ENCODE measurements around the gene MAGI1.
"Not testable (repeated sequence)": the region's sequence is repeated elsewhere in the genome, so short reads cannot be mapped to it uniquely, and the experiment has no call there.

Gene MAGI1

DNA sequence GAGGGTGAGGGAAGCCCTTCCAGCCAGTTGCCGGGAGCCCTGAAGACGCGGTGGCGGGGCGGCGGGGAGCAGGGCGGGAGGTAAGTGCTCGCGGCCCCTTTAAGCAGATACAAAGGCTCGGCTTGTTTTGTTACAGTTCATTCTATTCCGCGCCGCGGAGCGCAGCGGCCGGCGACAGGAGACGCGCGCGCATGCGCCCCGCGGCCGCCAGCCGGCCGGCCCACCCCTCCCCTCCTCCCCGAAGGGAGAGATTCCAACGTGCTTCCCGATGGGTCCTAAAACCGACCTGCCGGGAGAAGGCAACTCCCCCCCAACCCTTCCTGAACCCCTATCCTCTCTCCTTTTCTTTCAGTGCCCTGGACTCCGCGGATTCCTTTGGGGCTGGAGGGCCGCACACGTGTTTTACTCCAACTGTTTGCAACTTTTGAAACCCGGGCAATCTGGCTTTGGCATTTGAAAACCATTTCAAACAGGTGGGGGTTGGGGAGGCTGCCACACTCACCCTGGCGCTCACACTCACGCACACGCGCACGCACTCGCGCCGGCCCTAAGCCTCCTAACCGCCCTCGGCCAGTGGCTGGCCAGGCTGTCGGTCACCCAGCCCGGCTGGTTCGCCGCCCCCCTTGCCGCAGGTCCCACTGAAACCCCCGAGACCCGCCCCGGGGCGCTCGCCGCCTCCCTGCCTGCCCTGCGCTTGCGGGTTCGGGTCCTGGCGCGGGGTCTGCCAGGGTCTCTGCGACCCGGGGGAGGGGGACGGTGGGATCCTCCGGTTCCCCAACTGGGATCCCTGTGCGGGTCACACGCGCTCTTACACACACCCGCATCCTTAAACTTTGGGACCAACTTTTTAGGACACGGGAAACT is at the start of gene MAGI1:
TSS of gene MAGI1 (minus strand) at position 193 of the 864 bp plus-strand sequence. CDS start 610 bp downstream, outside the sequence.
- peak; percentile 63 to 96 (median 87) for DNase-seq

DNA sequence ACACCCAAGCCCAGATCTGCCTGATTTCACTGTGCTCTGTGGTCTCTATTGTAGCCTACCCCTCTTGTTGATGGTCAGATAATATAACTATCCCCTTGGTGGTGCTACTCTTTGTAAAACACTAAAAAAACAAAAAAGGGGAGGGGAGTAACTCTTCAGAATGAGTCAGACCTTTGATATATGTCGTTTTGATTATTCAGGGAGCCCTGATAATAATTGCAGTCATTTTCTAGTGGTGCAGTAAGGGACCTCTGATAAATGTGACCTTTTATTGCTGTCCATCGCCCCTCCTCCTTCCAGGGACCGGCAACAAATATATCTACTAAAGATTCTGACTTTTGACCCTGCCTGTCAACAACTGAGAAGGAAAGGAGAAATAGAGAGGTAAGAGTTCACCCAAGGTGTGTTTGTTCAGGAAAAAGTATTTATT is 45.1 kb upstream of the MAGI1 start:
- DNase-seq = no peak

DNA sequence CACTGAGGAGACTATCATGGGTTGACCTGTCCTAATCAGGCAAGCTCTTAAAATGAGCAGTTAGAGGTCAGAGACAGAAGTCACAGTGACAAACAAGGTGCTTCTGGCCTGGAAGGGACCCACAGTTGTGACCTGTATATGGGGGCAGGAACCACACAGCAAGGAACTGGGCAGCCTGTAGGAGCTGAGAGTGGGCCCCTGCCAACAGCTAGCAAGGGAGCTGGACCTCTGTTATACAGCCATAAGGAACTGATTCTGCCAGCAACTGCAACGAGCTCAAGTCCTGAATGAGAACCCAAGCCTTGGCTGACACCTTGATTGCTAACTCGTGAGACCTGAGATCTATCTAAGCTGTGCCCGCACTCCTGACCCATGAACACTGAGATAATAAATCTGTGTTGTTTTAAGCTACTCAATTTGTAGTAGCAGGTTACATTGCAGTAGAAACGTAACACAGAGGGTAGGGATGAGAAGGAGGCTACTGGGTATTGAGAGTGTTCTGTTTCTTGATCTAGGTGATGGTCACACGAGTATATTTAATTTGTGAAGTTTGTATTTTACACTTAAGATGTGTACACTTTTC is 44.5 kb upstream of the MAGI1 start:
- DNase-seq = no peak

DNA sequence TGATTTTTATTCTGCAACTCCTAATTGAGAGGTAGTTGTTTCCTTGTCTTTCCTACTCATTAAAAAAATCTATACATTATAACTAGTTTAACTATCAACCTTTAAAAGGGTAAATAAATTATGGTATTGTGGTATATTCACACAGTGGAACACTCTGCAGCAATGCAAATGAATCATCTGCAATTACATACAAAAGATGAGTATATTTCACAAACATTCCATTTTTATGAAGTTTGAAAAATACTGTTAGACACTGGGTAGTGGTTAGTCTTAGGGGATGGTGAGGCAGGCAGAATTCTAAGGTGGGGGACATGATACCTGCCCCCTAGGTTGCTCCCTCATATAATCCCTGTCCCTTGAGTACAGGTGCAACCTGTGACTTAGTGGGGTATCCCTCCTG is 44.0 kb upstream of the MAGI1 start:
- DNase-seq = no peak

DNA sequence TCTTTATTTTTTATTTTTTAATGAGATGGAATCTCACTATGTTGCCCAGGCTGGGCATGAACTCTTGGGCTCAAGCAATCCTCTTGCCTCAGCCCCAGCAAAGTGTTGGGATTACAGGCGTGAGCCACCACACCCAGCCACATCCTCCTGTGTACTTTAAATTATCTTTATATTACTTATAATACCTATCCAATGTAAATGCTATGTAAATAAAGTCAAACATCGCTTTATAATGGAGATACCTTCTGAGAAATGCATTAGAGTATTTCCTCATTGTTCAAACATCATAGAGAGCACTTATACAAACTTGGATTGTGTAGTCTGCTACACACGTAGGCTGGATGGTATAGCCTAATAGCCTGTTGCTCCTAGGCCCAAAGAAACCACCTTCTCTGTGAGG is 41.4 kb upstream of the MAGI1 start:
- DNase-seq = no peak

DNA sequence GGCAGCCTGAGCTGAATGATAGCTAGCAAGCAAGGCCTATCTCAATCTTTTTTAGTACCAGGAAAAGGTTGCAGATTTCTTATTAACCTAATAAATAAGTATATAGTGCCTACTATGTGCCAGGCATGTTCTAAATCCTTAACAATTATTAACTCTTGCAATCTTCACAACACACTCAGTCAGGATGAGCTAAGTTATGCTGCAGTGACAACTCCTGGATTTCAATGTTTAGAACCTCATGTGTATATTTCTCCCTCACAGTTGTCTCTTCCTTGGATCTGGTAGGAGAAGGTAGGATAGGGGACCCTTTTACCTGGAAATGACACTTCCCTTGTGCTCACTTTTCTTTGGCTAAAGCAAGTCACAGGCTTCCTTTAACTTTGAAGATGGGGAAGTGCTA is 39.3 kb upstream of the MAGI1 start:
- no peak for DNase-seq

DNA sequence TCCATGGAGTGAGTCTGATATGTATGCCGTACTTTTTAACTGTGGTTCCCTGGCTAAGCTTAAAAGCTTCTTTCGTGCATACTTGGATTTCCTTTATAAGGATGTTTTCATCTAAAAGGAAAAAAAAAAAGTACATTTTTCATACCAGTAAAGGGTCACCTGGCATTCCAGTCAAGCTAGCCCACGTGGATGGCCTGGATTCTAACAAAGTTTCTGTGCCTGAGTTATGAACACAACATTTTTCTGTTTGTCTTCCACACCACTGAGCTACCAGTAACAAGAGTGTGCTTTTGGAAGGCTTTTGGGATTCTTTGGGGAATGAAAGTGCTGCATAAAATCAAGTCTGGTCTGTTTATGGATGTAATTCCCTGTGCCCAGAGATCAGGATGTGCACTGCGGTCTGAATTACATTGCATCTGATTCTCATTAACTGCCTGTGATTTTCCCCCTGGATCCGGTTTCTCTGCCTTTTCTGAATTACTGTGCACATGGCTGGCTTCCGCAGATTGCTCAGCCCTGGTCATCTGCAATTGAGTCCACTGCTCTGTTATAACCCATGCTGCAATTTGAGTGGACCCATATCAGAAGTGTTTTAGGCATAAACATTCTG is 38.2 kb upstream of the MAGI1 start:
- peak in 1 of 56 donors; percentile 0 for DNase-seq

DNA sequence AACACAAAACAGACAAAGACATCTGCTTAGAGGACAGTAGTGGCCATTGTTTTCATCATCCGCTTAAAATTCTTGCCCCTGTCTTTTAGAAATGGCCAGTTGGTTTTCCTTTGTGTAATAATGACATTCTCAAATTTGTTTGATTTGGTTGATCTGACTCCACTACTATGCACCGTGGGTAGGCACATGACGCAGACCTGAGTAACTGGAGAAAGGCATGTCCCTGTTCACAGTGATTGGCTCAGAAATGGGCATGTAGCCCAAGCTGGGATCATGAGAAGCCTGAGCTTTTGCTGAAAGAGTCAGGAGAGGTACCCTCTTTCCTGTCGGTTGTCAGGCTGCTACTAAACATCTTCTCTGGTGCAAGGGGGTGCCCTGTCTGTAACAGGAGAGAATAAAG is 36.6 kb upstream of the MAGI1 start:
- no peak for DNase-seq

DNA sequence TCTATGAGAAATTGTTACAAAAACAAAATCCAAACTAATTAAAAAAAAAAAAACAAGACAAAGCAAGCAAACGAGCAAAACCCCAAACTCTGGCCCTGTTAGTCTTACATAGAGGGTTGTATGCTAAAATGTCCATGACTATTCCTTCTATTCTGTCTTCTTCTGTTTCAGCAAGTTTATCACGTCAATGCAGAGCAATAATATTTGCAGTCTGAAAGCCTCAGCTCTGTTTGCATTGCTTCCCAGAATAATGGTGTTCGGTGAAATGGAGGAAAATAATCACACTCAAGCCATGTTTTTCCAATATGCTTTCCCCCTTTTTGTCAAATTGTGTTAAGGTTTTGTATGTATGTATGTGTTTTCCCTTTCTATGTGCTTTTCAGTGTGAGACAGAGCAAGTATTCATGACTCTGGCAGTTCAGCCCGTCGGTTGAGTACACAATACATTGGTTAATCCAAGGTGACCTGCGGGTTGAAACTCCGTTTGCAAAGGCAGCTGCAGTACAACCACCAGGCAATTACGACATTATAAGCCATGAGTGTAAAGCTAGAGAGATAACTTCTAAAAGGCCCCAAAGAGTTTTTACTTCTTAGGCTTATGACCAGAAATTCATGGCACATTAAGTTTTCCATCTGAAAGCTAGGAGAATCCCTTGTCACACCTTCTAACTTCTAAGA is 34.9 kb upstream of the MAGI1 start:
- no peak for DNase-seq

DNA sequence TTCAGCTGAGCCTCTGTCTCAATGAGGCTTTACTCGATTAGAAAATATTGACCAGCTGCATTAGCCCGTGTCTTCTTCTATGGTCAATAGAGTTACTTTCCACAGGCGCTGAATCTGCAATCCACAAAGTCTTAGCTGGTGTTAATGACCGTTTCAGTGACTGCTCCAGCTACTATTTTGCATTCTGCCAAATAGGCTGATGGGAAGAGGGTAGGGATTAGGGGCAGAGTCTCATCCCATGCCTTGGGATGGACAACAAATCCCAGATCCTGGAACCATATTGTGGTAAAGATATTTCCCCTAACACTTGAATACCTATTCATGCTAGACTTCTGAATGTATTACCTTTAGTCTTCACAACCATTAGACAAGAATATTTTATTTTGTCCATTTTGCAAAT is 29.5 kb upstream of the MAGI1 start:
- DNase-seq = no peak

DNA sequence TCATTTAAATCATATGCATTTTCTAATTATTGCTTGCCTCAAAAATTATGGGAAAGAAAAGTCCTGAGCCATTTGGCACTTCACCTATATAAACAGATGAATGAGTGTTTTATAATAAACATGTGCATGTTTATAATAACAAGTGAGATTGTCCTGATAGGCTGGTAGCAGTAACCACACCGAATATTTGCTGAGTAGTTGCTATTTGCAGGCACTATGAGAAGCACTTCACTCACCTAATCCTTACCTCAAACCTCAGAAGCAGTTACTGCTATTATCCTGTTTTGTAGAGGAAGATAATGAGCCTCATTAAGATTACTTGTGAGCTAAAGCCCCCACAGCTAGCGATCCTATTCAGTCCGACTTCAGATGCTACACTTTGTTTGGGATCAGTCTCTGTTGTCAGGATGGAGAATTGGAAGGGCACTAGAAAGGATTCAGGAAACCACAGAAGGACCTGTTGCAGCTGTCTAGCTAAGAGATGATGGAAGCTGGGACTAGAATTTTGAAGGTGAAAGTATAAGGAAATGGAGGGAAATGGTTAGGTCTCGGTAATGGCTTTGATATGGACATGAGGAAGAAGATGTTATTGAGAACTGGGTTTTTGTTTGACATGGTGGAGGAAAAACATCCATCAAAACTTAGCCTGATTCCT is 28.4 kb upstream of the MAGI1 start:
- DNase-seq = no peak

DNA sequence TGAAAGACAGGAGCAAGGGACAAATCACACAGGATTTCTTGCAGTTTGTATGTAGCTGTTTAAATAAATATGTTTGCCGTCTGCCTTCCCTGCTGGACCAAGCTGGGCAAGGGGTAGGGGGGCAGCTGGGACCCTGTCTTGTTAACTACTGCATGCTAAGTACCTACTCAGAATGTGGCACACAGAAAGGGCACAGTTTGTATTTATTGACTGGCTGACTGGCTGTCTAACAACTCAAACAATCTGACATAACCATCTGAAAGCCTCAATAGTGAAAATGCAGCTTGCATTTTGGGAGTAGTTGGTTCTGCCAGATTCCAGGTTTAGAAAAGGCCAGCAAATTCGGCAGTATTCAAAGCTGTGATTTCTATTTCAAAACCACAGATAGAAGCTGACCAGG is 16.6 kb upstream of the MAGI1 start:
- DNase-seq = no peak

DNA sequence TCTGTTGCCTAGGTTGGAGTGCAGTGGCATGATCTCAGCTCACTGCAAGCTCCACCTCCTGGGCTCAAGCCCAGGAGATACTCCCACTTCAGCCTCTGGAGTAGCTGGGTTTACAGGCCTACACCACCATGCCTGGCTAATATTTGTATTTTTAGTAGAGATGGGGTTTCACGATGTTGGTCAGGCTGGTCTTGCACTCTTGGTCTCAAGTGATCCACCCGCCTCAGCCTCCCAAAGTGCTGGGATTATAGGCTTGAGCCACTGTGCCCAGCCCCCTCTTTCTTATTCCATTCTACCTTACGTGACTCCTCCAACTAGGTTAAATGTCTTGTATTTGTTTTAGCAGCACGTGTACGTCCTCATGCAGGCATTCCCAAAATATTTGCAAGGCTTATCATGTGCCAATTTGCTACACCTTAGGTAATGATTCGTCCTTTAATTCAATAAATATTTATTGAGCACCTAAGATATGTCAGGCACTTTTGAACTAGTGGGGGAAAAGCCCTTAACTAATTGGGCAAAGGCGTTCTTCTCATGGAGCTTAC is 14.9 kb upstream of the MAGI1 start:
- DNase-seq = no peak

DNA sequence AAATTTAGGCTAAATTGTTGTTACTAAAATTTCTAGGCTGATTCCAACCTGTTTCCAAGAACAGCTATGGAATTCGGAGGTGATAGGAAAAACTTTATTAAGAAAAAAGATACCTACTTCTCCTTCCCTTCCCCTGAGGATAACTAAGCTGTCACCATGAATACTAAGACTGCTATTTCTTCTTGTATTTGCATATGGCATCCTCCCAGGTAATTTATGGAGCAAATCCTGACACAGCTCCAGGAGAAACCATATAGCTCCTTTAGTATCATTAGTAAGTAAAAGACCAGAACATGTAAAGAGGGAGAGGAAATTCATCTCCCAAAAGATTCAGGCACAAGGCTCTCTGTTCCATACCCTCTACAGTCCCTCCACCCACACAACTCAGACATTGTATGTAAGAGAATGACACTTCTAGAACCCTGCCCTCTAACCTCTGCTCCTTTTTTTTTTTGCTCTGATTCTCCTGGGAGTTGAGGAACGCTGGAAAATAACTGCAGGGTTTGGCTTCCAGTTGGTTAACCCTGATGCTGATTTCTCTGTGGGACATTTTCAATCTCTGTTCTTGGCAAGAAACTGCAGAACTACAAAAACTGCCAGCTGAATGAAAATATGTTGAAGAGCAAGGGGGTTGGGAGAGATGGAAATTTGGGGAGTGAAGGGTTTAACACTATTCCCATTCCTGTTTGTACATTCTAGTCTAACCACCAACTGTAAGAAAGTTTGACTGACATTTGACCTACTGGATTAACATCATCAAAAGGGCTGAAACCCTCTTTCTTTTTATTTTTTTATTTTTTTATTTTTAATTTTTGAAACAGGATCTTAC is 14.2 kb upstream of the MAGI1 start:
- DNase-seq = no peak

DNA sequence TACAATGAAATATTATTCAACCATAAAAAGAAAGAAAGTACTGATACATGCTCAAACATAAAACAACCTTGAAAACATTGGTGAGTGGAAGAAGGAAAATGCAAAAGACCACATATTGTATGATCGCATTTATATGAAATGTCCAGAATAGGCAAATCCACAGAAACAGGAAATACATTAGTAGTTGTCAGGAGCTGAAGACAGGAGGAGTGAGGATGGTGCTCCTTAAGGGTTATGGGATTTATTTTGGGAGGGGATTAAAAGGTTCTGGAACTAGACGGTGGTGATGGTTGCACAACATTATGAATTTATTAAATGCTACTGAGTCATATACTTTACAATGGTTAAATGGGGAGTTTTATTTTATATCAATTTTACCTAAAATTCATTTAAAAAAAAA is 12.1 kb upstream of the MAGI1 start:
- no peak for DNase-seq

DNA sequence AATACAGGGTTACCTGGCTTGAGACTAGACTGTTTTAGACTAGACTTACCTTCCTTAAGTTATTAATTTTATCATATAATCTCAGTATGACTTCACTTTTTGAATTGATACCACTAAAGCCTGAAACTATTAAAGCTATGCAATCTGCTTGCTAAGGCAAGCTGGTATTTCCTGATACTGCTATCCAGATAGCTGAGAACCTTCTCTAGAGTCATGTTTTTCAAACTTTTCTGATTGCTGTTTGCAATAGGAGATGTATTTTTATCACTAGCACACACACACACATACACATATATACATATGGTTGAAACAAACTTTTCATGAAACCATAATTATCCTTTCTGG is 9.3 kb upstream of the MAGI1 start:
- no peak for DNase-seq

DNA sequence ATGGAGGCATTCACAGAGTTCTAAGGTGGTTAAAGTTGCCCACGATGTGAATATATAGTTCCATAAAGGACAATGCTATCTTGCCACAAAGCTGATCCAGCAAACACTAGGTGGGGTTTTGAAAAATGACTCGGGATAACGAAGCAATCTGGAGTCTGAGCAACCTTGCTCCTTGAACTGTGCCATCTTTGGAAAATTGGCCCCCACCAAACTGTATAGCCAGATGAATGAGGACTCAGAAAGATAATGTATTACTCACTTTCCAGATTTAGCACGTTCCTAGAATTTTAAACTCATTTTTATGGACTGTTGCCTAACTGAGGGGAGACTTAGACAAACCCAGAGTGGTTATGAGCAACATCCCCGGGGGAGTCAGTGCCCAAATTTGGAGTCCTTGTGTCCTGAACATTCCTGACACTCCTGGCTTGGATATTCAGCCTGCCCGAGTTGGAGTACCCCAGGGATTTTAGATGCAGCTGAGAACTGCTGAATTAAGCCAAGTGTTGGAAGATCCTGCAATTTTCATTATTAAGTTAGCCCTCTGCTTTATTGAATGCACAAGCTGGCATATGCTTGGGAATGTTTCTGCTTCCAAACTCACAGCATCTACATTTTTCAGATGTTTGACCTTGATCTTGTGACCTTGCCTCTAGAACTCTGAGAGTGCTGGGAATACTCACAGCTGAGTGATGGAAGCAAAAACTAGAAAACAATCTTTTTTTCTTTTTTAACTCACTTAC is 8.8 kb upstream of the MAGI1 start:
- DNase-seq = no peak

DNA sequence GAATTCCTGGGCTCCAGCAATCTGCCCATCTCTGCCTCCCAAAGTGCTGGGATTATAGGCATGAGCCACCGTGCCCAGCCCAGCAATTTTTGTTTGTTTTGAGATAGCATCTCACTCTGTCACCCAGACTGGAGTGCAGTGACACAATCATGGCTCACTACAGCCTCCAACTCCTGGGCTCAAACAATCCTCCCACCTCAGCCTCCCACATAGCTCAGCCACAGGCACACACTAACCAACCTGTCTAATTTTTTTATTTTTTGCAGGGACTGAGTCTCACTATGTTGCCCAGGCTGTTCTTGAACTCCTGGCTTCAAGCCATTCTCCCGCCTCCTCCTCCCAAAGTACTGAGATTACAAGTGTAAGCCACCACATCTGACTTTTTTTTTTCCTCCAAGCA is 7.6 kb upstream of the MAGI1 start:
- DNase-seq = not testable (repeated sequence)

DNA sequence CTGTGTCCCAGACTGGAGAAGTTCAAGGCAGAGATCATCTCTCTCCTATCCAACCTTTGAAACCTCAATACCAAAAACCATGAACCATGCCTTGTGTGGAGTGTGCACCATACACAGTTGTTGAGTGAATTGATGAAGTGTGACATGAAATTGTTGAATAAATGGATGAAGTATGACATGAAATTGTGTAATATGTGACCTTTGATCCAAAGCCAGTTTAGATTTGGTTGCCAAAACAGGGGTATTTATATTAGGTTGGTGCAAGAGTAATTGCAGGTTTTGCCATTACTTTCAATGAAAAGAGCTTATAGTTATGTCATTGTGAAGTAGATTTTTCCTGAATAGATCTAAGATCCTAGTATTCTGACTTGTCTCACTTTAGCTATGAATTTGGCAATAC is 3.1 kb upstream of the MAGI1 start:
- DNase-seq = no peak

DNA sequence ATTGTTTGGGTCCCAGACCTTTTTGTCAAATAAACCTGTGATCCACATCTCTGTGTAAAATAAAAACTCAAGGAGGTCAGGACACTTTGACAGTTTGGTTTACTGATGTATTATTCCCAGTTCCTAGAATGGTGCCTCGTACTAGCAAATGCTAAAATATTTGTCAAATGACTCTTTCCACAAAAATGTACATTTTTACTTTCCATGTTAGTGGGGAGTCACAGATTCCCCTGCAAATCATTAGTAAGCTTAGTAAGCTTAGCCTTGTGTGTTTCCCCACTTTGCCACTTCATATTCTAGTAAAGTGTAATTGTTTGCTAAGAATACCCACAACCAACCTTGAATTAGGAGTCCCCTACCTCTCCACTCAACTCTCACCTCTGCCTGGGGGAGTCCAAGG is 2.4 kb upstream of the MAGI1 start:
- no peak for DNase-seq
